ENCODE data around the gene MGRN1. TPM values are rescaled to one million over a fixed set of nuclear protein-coding genes. Genes with fewer than 3 reads are reported as not detected.
A peak's percentile ranks its signal among the peaks of the same experiment; 100 is the strongest.

MGRN1 gene
- total RNA-seq, 4 donors from 2014 or later = 49.1 to 127 (median 79.5) TPM

DNA sequence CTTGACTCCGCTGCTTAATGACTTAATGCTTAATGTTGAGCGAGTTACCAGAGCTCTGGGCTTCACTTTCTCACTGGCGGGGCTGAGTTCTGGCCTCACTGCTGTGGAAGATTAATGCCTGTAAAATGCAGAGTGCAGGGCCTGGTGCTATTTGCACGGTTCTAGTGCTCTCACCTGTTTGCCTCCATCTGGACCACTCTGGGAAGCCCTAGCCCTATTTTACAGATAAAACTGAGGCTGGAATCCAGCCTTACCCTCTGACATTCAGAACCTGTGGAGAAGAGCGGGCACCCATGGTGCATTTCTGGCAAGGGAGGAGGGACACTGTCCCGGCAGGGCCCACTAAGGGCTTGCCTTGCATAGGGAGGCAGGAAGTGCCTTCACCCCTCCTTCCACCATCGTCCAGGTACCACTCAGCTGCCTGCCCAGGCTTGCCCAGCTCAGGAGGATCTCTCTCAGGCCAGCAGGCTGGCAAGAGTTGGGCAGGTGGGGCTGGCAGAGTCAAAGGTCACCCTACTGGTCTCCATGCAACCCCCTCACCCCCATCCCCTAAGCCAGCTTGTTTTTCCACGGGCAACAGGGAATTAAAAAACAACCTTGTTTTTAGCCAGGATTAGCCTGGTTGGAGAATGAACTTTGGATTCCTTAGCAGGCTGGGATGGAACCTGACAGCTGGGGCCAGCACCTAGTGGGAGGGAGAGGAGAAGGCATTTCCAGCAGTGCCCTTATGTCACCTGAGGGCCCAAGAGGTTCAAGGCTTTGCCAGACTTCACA, 5.8 kb upstream of the MGRN1 start:
- DNase-seq = no peak
- peaks cover 12 to 41% (median 25%) of the 10 kb centered on the region in 4 donors for H3K4me1 ChIP-seq
- no peak overlapping the region for H3K27ac ChIP-seq
- H3K36me3 ChIP-seq = no peaks in the 10 kb centered on the region
- WGBS, 2 donors (ENCODE audit: low coverage in 1 of 2) = 70 to 82% methylated on average over 2 to 8 of the region's 8 CpGs
- no peak for TF ChIP-seq POLR2A (IDR thresholded peaks at IDR 0.05)
- no peak for TF ChIP-seq POLR2AphosphoS5 (IDR thresholded peaks at IDR 0.05)
- TF ChIP-seq, protein P1, sequence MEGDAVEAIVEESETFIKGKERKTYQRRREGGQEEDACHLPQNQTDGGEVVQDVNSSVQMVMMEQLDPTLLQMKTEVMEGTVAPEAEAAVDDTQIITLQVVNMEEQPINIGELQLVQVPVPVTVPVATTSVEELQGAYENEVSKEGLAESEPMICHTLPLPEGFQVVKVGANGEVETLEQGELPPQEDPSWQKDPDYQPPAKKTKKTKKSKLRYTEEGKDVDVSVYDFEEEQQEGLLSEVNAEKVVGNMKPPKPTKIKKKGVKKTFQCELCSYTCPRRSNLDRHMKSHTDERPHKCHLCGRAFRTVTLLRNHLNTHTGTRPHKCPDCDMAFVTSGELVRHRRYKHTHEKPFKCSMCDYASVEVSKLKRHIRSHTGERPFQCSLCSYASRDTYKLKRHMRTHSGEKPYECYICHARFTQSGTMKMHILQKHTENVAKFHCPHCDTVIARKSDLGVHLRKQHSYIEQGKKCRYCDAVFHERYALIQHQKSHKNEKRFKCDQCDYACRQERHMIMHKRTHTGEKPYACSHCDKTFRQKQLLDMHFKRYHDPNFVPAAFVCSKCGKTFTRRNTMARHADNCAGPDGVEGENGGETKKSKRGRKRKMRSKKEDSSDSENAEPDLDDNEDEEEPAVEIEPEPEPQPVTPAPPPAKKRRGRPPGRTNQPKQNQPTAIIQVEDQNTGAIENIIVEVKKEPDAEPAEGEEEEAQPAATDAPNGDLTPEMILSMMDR (IDR thresholded peaks at IDR 0.05) = no peak
- TF ChIP-seq EP300 (IDR thresholded peaks at IDR 0.05; ENCODE audit: low read depth) = no peak
- H3K9me3 ChIP-seq = no peaks in the 10 kb centered on the region
- in situ Hi-C loops (cut with MboI; ENCODE audit: low pct_ligation_motif_present in 1 of 4, low pct_unique_long_range_greater_than_20kb in 1 of 4, low sequenced_read_pairs in 3 of 4) (no loop called here), intact Hi-C loops (cut with DNase I; ENCODE audit: low total_unique reads) (no loop called here)
- no peaks in the 10 kb centered on the region for H3K27me3 ChIP-seq
- H3K4me3 ChIP-seq = no peak overlapping the region

DNA sequence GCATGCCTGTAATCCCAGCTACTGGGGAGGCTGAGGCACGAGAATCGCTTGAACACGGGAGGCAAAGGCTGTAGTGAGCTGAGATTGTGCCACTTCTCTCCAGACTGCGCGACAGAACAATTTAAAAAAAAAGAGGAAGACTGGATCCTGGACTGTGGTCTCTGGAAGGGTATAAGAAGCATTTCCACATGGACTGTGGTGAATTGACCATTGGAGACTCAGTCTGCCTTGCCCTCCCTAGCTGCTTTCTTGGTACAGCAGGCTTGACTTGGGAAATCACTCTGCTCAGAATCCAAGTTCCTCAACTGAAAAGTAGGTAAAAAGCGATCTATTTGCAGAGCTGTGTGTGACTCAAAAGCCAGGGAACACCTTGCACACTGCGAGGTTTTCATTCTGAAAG, 1.0 kb upstream of the MGRN1 start:
- Histone ChIP-seq H3K27me3 (no peaks in the 10 kb centered on the region), H3K9me3 (no peaks in the 10 kb centered on the region), H3K4me1 (peaks cover 12 to 30% (median 15%) of the 10 kb centered on the region in 4 donors), H3K36me3 (no peaks in the 10 kb centered on the region), H3K4me3 (no peak overlapping the region), H3K27ac (peak overlapping the region; percentile 94 to 97 (median 96))
- no peak for DNase-seq
- intact Hi-C loops (cut with DNase I; ENCODE audit: low total_unique reads) = no loop called here
- TF ChIP-seq, protein P1 (IDR thresholded peaks at IDR 0.05) = no peak
- TF ChIP-seq POLR2AphosphoS5 (IDR thresholded peaks at IDR 0.05) = no peak
- TF ChIP-seq EP300 (IDR thresholded peaks at IDR 0.05; ENCODE audit: low read depth) = no peak
- 86% methylated on average over 7 of the region's 7 CpGs; no CpG with 5 or more reads in 1 of the 2 donors for WGBS, 2 donors (ENCODE audit: low coverage in 1 of 2)
- in situ Hi-C loops (cut with MboI; ENCODE audit: low pct_ligation_motif_present in 1 of 4, low pct_unique_long_range_greater_than_20kb in 1 of 4, low sequenced_read_pairs in 3 of 4) = no loop called here

DNA sequence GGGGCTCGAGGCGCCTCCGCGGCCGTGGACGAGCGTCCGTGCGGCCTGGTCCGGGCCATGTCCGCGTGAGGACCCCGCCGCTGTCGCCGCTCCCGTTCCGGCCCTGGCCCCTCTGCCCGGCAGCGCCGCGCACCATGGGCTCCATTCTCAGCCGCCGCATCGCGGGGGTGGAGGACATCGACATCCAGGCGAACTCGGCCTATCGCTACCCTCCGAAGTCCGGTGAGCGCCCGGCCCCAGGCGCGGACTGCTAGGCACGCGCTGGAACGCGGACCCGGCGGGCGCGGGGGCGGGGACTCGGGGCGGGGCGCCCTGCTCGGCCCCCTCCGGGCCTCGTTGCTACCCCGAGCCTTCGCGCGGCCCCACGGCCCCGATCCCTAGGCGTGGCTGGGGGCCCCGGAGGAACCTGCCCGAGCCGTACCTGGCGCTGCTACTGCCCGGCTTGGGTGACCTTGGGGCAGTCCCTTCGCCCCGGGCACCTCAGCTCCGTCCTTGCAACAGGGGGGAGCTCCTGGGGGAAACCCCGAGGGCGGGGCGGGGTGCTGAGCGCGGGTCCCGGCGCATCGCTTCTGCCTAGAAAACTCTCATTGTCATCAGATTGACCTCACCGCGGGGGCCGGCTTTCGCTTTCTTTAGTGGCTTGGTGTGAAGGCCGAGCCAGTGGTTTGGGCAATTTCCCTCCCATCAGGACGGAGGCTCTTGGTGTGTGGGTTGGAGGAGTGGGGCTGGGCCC, 367 bp downstream of the MGRN1 start:
- H3K36me3 ChIP-seq = no peaks in the 10 kb centered on the region
- peak; percentile 54 to 86 (median 84) for TF ChIP-seq POLR2AphosphoS5 (IDR thresholded peaks at IDR 0.05)
- no peak for TF ChIP-seq EP300 (IDR thresholded peaks at IDR 0.05; ENCODE audit: low read depth)
- peak; percentile 82 for TF ChIP-seq POLR2A (IDR thresholded peaks at IDR 0.05)
- TF ChIP-seq, protein P1 (IDR thresholded peaks at IDR 0.05) = no peak
- WGBS, 2 donors (ENCODE audit: low coverage in 1 of 2) = 1% methylated on average over 38 of the region's 80 CpGs; no CpG with 5 or more reads in 1 of the 2 donors
- no peaks in the 10 kb centered on the region for H3K27me3 ChIP-seq
- H3K4me1 ChIP-seq = peaks cover 11 to 23% (median 14%) of the 10 kb centered on the region in 4 donors
- intact Hi-C loops (cut with DNase I; ENCODE audit: low total_unique reads) = no loop called here
- peak overlapping the region; percentile 92 to 95 (median 94) for H3K4me3 ChIP-seq
- peak; percentile 77 for DNase-seq
- in situ Hi-C loops (cut with MboI; ENCODE audit: low pct_ligation_motif_present in 1 of 4, low pct_unique_long_range_greater_than_20kb in 1 of 4, low sequenced_read_pairs in 3 of 4) = no loop called here
- H3K27ac ChIP-seq = peak overlapping the region; percentile 94 to 97 (median 96)
- H3K9me3 ChIP-seq = no peaks in the 10 kb centered on the region

DNA sequence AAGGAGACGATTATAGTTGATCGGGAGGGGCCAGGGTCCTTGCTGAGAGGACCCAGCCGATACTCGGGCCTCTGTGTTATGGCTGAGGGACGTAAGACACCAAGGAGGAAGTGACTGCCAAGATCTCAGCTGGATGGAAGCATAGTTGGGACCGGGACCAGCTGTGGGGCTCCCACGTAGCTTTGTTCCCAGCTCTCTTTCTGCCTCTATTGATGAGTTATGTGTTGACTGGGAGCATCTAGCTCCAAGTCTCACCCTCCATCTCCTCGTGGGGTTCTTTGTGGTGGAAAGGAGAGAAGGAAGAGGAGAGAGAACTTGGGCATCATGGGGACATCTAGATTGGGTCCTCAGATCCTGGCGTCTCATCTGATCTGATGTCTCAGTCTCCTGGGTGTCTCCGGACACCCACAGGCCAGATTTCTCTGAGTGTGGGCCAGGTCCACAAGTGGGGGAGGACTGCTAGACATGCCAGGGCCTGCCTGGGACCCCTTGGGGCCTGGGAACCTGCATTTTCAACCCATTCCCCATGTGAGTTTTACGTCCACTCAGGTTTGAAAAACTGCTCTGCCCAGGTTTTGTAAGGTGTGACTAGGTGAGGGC, 1.0 kb downstream of the MGRN1 start:
- TF ChIP-seq, protein P1 (IDR thresholded peaks at IDR 0.05) = no peak
- TF ChIP-seq POLR2AphosphoS5 (IDR thresholded peaks at IDR 0.05) (no peak), EP300 (IDR thresholded peaks at IDR 0.05; ENCODE audit: low read depth) (no peak), POLR2A (IDR thresholded peaks at IDR 0.05) (no peak)
- H3K4me1 ChIP-seq = peaks cover 11 to 23% (median 14%) of the 10 kb centered on the region in 4 donors
- WGBS, 2 donors (ENCODE audit: low coverage in 1 of 2) = 8% methylated on average over 11 of the region's 11 CpGs; no CpG with 5 or more reads in 1 of the 2 donors
- no peak for DNase-seq
- no peaks in the 10 kb centered on the region for H3K36me3 ChIP-seq
- no peaks in the 10 kb centered on the region for H3K27me3 ChIP-seq
- no peaks in the 10 kb centered on the region for H3K9me3 ChIP-seq
- intact Hi-C loops (cut with DNase I; ENCODE audit: low total_unique reads) (no loop called here), in situ Hi-C loops (cut with MboI; ENCODE audit: low pct_ligation_motif_present in 1 of 4, low pct_unique_long_range_greater_than_20kb in 1 of 4, low sequenced_read_pairs in 3 of 4) (no loop called here)
- H3K4me3 ChIP-seq = peak overlapping the region; percentile 92 to 95 (median 94)
- H3K27ac ChIP-seq = peak overlapping the region; percentile 94 to 97 (median 96)
